GM23248 (cell line): ENCODE measurements around the gene LATS2. TPM values are rescaled to one million over a fixed set of nuclear protein-coding genes. Genes with fewer than 3 reads are reported as not detected.

Experiments
- DNase-seq: peaks from one replicate; pipeline ENCODE4 v3.0.0-alpha.2; 2015
- H2AFZ ChIP-seq: fragments of 200-600 bp; sonication (generic); 2 replicates; pipeline ENCODE4 v1.6.1; 2016; ENCODE audit warnings: antibody characterized with exemption
- H3F3A ChIP-seq: fragments of 200-600 bp; sonication (generic); 2 replicates; pipeline ENCODE4 v1.6.1; 2016; ENCODE audit warnings: mild to moderate bottlenecking, antibody characterized with exemption, mixed run types; ENCODE audit not compliant: insufficient read depth
- H3K27ac ChIP-seq: fragments of 200-600 bp; sonication (generic); 2 replicates; pipeline ENCODE4 v1.5.1; 2016; ENCODE audit warnings: mild to moderate bottlenecking
- H3K27me3 ChIP-seq: fragments of 200-600 bp; sonication (generic); replicated peaks from 2 replicates; pipeline ENCODE4 v1.6.1; 2016; ENCODE audit warnings: mild to moderate bottlenecking; ENCODE audit not compliant: insufficient read depth
- H3K36me3 ChIP-seq: fragments of 200-600 bp; sonication (generic); 2 replicates; pipeline ENCODE4 v1.6.1; 2016; ENCODE audit warnings: low read depth, mild to moderate bottlenecking
- H3K4me1 ChIP-seq: fragments of 200-600 bp; sonication (generic); 2 replicates; pipeline ENCODE4 v1.6.1; 2016; ENCODE audit warnings: mild to moderate bottlenecking; ENCODE audit not compliant: insufficient read depth
- H3K4me2 ChIP-seq: fragments of 200-600 bp; sonication (generic); one replicate; pipeline ENCODE4 v1.6.1; 2016; ENCODE audit warnings: mild to moderate bottlenecking; ENCODE audit not compliant: unreplicated experiment
- H3K4me3 ChIP-seq: fragments of 200-600 bp; sonication (generic); 2 replicates; pipeline ENCODE4 v1.5.1; 2016; ENCODE audit warnings: mild to moderate bottlenecking
- H3K79me2 ChIP-seq: fragments of 200-600 bp; sonication (generic); 2 replicates; pipeline ENCODE4 v1.6.1; 2016; ENCODE audit warnings: mild to moderate bottlenecking; ENCODE audit not compliant: insufficient read depth
- H3K9ac ChIP-seq: fragments of 200-600 bp; sonication (generic); 2 replicates; pipeline ENCODE4 v1.6.1; 2016; ENCODE audit warnings: mild to moderate bottlenecking
- H3K9me2 ChIP-seq: fragments of 200-600 bp; sonication (generic); 2 replicates; pipeline ENCODE4 v1.6.1; 2016; ENCODE audit warnings: mixed run types, mild to moderate bottlenecking, moderate library complexity; ENCODE audit not compliant: insufficient read depth
- H3K9me3 ChIP-seq: fragments of 200-600 bp; sonication (generic); one replicate; pipeline ENCODE4 v1.6.1; 2017; ENCODE audit warnings: low read depth
- H4K20me1 ChIP-seq: fragments of 200-600 bp; sonication (generic); 2 replicates; pipeline ENCODE4 v1.6.0; 2016; ENCODE audit not compliant: insufficient read depth
- EZH2 ChIP-seq: fragments of 200-600 bp; sonication (generic); IDR thresholded peaks from 2 replicates; pipeline ENCODE4 v1.6.1; 2018; ENCODE audit warnings: antibody characterized with exemption, mild to moderate bottlenecking; ENCODE audit not compliant: insufficient read depth, poor library complexity, severe bottlenecking
- EZH2phosphoT487 ChIP-seq: fragments of 200-600 bp; sonication (generic); IDR thresholded peaks from 2 replicates; pipeline ENCODE4 v1.6.1; 2018; ENCODE audit warnings: antibody characterized with exemption, moderate library complexity, mild to moderate bottlenecking, low read depth; ENCODE audit not compliant: insufficient read depth
- WGBS, 2 experiments: methylation state at CpG; one replicate each; pipeline ENCODE4 v1.1.6; 2015 to 2017; ENCODE audit warnings: low lambda C conversion rate in 2 of 2, low coverage in 1 of 2; ENCODE audit errors: missing lambda C conversion rate in 2 of 2; 5-methylcytosine and 5-hydroxymethylcytosine counted together
- in situ Hi-C: fragments of 300-500 bp; cut with MboI; formaldehyde crosslinking; loops from 2 replicates; pipeline ENCODE4 v1.15.0; 2020
- polyA plus RNA-seq: library from polyadenylated mRNA; unstranded; fragments of >200 nt; fragmentation: Nextera tagmentation; extraction: Ambion mirVana; gene quantifications from 2 replicates; pipeline ENCODE4 v1.2.1, GENCODE V29; 2016
- total RNA-seq: library from RNA; depleted of rRNA; stranded (reverse); fragments of >200 nt; shearing (Covaris generic); gene quantifications from 2 replicates; pipeline ENCODE4 v1.2.3, GENCODE V29; 2014

LATS2 gene
- total and polyA plus RNA-seq, 2 experiments from 2014 or later, result 11.8 to 23.0 TPM

- no peaks in the 10 kb centered on the region for H4K20me1 ChIP-seq
- H3K4me2 ChIP-seq, result peak overlapping the region; percentile 68
- no peaks in the 10 kb centered on the region for H3K9me3 ChIP-seq
- H2AFZ ChIP-seq, result peak overlapping the region; percentile 70
- H3K4me1 ChIP-seq, result peaks cover 30% of the 10 kb centered on the region
- peaks cover 27% of the 10 kb centered on the region for H3F3A ChIP-seq
- peak overlapping the region; percentile 62 for H3K9ac ChIP-seq
- peak; percentile 91 for DNase-seq
- H3K27ac ChIP-seq, result peak overlapping the region; percentile 82
- H3K36me3 ChIP-seq, result no peaks in the 10 kb centered on the region
- H3K9me2 ChIP-seq, result no peaks in the 10 kb centered on the region
- no peak for TF ChIP-seq EZH2
- TF ChIP-seq EZH2phosphoT487, result no peak
- H3K79me2 ChIP-seq, result no peaks in the 10 kb centered on the region
- in situ Hi-C loops, result no loop called here
- 31 to 37% methylated on average over 14 of the region's 14 CpGs for WGBS, 2 experiments
- H3K27me3 ChIP-seq, result no peaks in the 10 kb centered on the region
- H3K4me3 ChIP-seq, result peak overlapping the region; percentile 68
These were observed 18.6 kb upstream of the LATS2 start for GRCh38 chr13:21079761-21080592.

GRCh38 chr13:21079221-21079620 lies 17.8 kb upstream of the LATS2 start:
- H3K79me2 ChIP-seq, result no peaks in the 10 kb centered on the region
- TF ChIP-seq EZH2, result no peak
- no peak for TF ChIP-seq EZH2phosphoT487
- H3K9me3 ChIP-seq, result no peaks in the 10 kb centered on the region
- H3K4me1 ChIP-seq, result peaks cover 37% of the 10 kb centered on the region
- H3F3A ChIP-seq, result peaks cover 27% of the 10 kb centered on the region
- no peaks in the 10 kb centered on the region for H3K36me3 ChIP-seq
- no peak overlapping the region for H2AFZ ChIP-seq
- no peak overlapping the region for H3K4me3 ChIP-seq
- no peaks in the 10 kb centered on the region for H4K20me1 ChIP-seq
- no peak for DNase-seq
- H3K9me2 ChIP-seq, result no peaks in the 10 kb centered on the region
- 65 to 78% methylated on average over 3 of the region's 3 CpGs for WGBS, 2 experiments
- no peaks in the 10 kb centered on the region for H3K27me3 ChIP-seq
- peak overlapping the region; percentile 82 for H3K27ac ChIP-seq
- H3K4me2 ChIP-seq, result peak overlapping the region; percentile 68
- in situ Hi-C loops, result no loop called here
- no peak overlapping the region for H3K9ac ChIP-seq

GRCh38 chr13:21078501-21078900 lies 17.1 kb upstream of the LATS2 start:
- in situ Hi-C loops, result no loop called here

GRCh38 chr13:21077788-21078353 lies 16.5 kb upstream of the LATS2 start:
- in situ Hi-C loops, result no loop called here
- no peak overlapping the region for H3K9ac ChIP-seq
- H4K20me1 ChIP-seq, result no peaks in the 10 kb centered on the region
- no peaks in the 10 kb centered on the region for H3K27me3 ChIP-seq
- no peak overlapping the region for H3K27ac ChIP-seq
- no peak for TF ChIP-seq EZH2phosphoT487
- no peak for TF ChIP-seq EZH2
- H3K9me3 ChIP-seq, result no peaks in the 10 kb centered on the region
- no peaks in the 10 kb centered on the region for H3K79me2 ChIP-seq
- H3K4me1 ChIP-seq, result peaks cover 37% of the 10 kb centered on the region
- no peak overlapping the region for H3K4me2 ChIP-seq
- H2AFZ ChIP-seq, result no peak overlapping the region
- WGBS, 2 experiments, result 95% methylated on average over 24 of the region's 24 CpGs
- no peak overlapping the region for H3K4me3 ChIP-seq
- no peaks in the 10 kb centered on the region for H3K9me2 ChIP-seq
- DNase-seq, result no peak
- H3K36me3 ChIP-seq, result no peaks in the 10 kb centered on the region
- peaks cover 27% of the 10 kb centered on the region for H3F3A ChIP-seq

More at GRCh38 chr13:21078501-21078900, 17.1 kb upstream of the LATS2 start:
- H3K9ac ChIP-seq, result no peak overlapping the region
- no peaks in the 10 kb centered on the region for H4K20me1 ChIP-seq
- WGBS, 2 experiments, result 21 to 29% methylated on average over 4 of the region's 4 CpGs
- H2AFZ ChIP-seq, result peak overlapping the region; percentile 27
- no peaks in the 10 kb centered on the region for H3K27me3 ChIP-seq
- peaks cover 27% of the 10 kb centered on the region for H3F3A ChIP-seq
- DNase-seq, result peak; percentile 23
- no peaks in the 10 kb centered on the region for H3K79me2 ChIP-seq
- TF ChIP-seq EZH2 (no peak), EZH2phosphoT487 (no peak)
- no peak overlapping the region for H3K4me3 ChIP-seq
- no peaks in the 10 kb centered on the region for H3K9me2 ChIP-seq
- H3K9me3 ChIP-seq, result no peaks in the 10 kb centered on the region
- peak overlapping the region; percentile 68 for H3K4me2 ChIP-seq
- no peaks in the 10 kb centered on the region for H3K36me3 ChIP-seq
- peaks cover 37% of the 10 kb centered on the region for H3K4me1 ChIP-seq
- H3K27ac ChIP-seq, result peak overlapping the region; percentile 82; the same call in 1 of the 2 replicates
